IgD-negative memory B cell (primary cell): ENCODE measurements around the gene GALR2. TPM values are rescaled to one million over a fixed set of nuclear protein-coding genes. Genes with fewer than 3 reads are reported as not detected.
"Not testable (repeated sequence)": the region's sequence is repeated elsewhere in the genome, so short reads cannot be mapped to it uniquely, and the experiment has no call there.

Experiments
- H3K27ac Mint-ChIP-seq, 3 donors: one replicate each; pipeline ENCODE4 v1.8.0; 2020 to 2022; ENCODE audit warnings: mild to moderate bottlenecking in 3 of 3, mixed read lengths in 3 of 3, moderate library complexity in 1 of 3
- H3K27me3 Mint-ChIP-seq: one replicate; pipeline ENCODE4 v1.8.0; 2021; ENCODE audit warnings: mixed read lengths
- H3K36me3 Mint-ChIP-seq: one replicate; pipeline ENCODE4 v1.8.0; 2020; ENCODE audit warnings: mild to moderate bottlenecking, mixed read lengths
- H3K4me1 Mint-ChIP-seq, 3 donors: one replicate each; pipeline ENCODE4 v1.8.0; 2020 to 2022; ENCODE audit warnings: mixed read lengths in 3 of 3, mild to moderate bottlenecking in 1 of 3
- H3K4me3 Mint-ChIP-seq, 4 donors: one replicate each; pipeline ENCODE4 v1.8.0; 2020 to 2022; ENCODE audit warnings: mild to moderate bottlenecking in 4 of 4, mixed read lengths in 4 of 4, moderate library complexity in 3 of 4
- H3K9me3 Mint-ChIP-seq, 3 donors: one replicate each; pipeline ENCODE4 v1.8.0; 2020 to 2021; ENCODE audit warnings: mixed read lengths in 3 of 3, mild to moderate bottlenecking in 1 of 3
- polyA plus RNA-seq: library from polyadenylated mRNA; unstranded; fragments of 300-500 nt; fragmentation: Illumina TruSeq; gene quantifications from one replicate; pipeline ENCODE4 v1.2.3, GENCODE V29; 2021

GALR2 gene
- polyA plus RNA-seq, 1 donor from 2014 or later, result 0.21 TPM

GRCh38 chr17:76044475-76045007 is 30.0 kb upstream of the GALR2 start:
- not testable (repeated sequence) for H3K9me3 Mint-ChIP-seq, H3K4me1 Mint-ChIP-seq, H3K4me3 Mint-ChIP-seq

GRCh38 chr17:76046064-76046463 is 28.5 kb upstream of the GALR2 start:
- Mint-ChIP-seq H3K4me3 (no peak overlapping the region), H3K27ac (no peak overlapping the region), H3K9me3 (no peaks in the 10 kb centered on the region), H3K4me1 (peaks cover 5 to 6% (median 6%) of the 10 kb centered on the region in 3 donors), H3K27me3 (no peaks in the 10 kb centered on the region), H3K36me3 (no peaks in the 10 kb centered on the region)

More at GRCh38 chr17:76044475-76045007, 30.0 kb upstream of the GALR2 start:
- H3K27me3 Mint-ChIP-seq, H3K36me3 Mint-ChIP-seq, H3K27ac Mint-ChIP-seq: not testable (repeated sequence)

GRCh38 chr17:76048025-76048605 is 26.5 kb upstream of the GALR2 start:
- H3K36me3 Mint-ChIP-seq, result no peaks in the 10 kb centered on the region
- no peaks in the 10 kb centered on the region for H3K27me3 Mint-ChIP-seq
- H3K4me3 Mint-ChIP-seq, result no peak overlapping the region

GRCh38 chr17:76048711-76049110 is 25.9 kb upstream of the GALR2 start:
- peaks cover 6 to 7% (median 6%) of the 10 kb centered on the region in 3 donors for H3K4me1 Mint-ChIP-seq
- no peaks in the 10 kb centered on the region for H3K27me3 Mint-ChIP-seq
- H3K9me3 Mint-ChIP-seq, result no peaks in the 10 kb centered on the region
- no peak overlapping the region for H3K4me3 Mint-ChIP-seq
- no peaks in the 10 kb centered on the region for H3K36me3 Mint-ChIP-seq
- no peak overlapping the region for H3K27ac Mint-ChIP-seq

More at GRCh38 chr17:76048025-76048605, 26.5 kb upstream of the GALR2 start:
- Mint-ChIP-seq H3K4me1 (peaks cover 6 to 7% (median 6%) of the 10 kb centered on the region in 3 donors), H3K9me3 (no peaks in the 10 kb centered on the region), H3K27ac (peak overlapping the region in 1 of 3 donors; percentile 7)

- Mint-ChIP-seq H3K9me3 (no peaks in the 10 kb centered on the region), H3K4me3 (no peak overlapping the region), H3K36me3 (no peaks in the 10 kb centered on the region), H3K27me3 (no peaks in the 10 kb centered on the region), H3K4me1 (peaks cover 6 to 7% (median 6%) of the 10 kb centered on the region in 3 donors), H3K27ac (no peak overlapping the region)
Measured at GRCh38 chr17:76049239-76049638, 25.3 kb upstream of the GALR2 start.

- Mint-ChIP-seq H3K27ac (peak overlapping the region in 1 of 3 donors; percentile 13), H3K36me3 (no peaks in the 10 kb centered on the region), H3K27me3 (no peaks in the 10 kb centered on the region), H3K4me3 (no peak overlapping the region), H3K4me1 (peaks cover 6 to 7% (median 6%) of the 10 kb centered on the region in 3 donors), H3K9me3 (no peaks in the 10 kb centered on the region)
Measured at GRCh38 chr17:76049836-76050537, 24.6 kb upstream of the GALR2 start.

- Mint-ChIP-seq H3K9me3 (no peaks in the 10 kb centered on the region), H3K27ac (no peak overlapping the region), H3K4me3 (no peak overlapping the region), H3K36me3 (no peaks in the 10 kb centered on the region), H3K27me3 (no peaks in the 10 kb centered on the region), H3K4me1 (peaks cover 6 to 7% (median 6%) of the 10 kb centered on the region in 3 donors)
Measured at GRCh38 chr17:76050538-76051467, 23.8 kb upstream of the GALR2 start.

- Mint-ChIP-seq H3K4me3 (no peak overlapping the region), H3K4me1 (peaks cover 6 to 7% (median 6%) of the 10 kb centered on the region in 3 donors), H3K27me3 (no peaks in the 10 kb centered on the region), H3K36me3 (no peaks in the 10 kb centered on the region), H3K9me3 (no peaks in the 10 kb centered on the region), H3K27ac (no peak overlapping the region)
Measured at GRCh38 chr17:76051561-76051960, 23.0 kb upstream of the GALR2 start.

GRCh38 chr17:76053246-76054111 is 21.1 kb upstream of the GALR2 start:
- Mint-ChIP-seq H3K4me1 (peaks cover 0 to 2% (median 0%) of the 10 kb centered on the region in 3 donors), H3K27me3 (no peaks in the 10 kb centered on the region), H3K27ac (peak overlapping the region in 1 of 3 donors; percentile 10), H3K4me3 (no peak overlapping the region), H3K9me3 (no peaks in the 10 kb centered on the region), H3K36me3 (peaks cover 2% of the 10 kb centered on the region)

- Mint-ChIP-seq H3K27me3 (no peaks in the 10 kb centered on the region), H3K36me3 (peaks cover 3% of the 10 kb centered on the region), H3K27ac (peak overlapping the region in 1 of 3 donors; percentile 10), H3K9me3 (no peaks in the 10 kb centered on the region), H3K4me3 (no peak overlapping the region), H3K4me1 (peaks cover 0 to 2% (median 0%) of the 10 kb centered on the region in 3 donors)
Measured at GRCh38 chr17:76054112-76054476, 20.5 kb upstream of the GALR2 start.

- H3K4me3 Mint-ChIP-seq, result no peak overlapping the region
- no peak overlapping the region for H3K27ac Mint-ChIP-seq
- H3K4me1 Mint-ChIP-seq, result no peaks in the 10 kb centered on the region
- H3K9me3 Mint-ChIP-seq, result no peaks in the 10 kb centered on the region
- H3K27me3 Mint-ChIP-seq, result no peaks in the 10 kb centered on the region
- H3K36me3 Mint-ChIP-seq, result peaks cover 8% of the 10 kb centered on the region
Measured at GRCh38 chr17:76056882-76057281, 17.7 kb upstream of the GALR2 start.

- not testable (repeated sequence) for H3K9me3 Mint-ChIP-seq, H3K27me3 Mint-ChIP-seq, H3K4me3 Mint-ChIP-seq, H3K36me3 Mint-ChIP-seq, H3K4me1 Mint-ChIP-seq, H3K27ac Mint-ChIP-seq
Measured at GRCh38 chr17:76058264-76058663, 16.3 kb upstream of the GALR2 start.

- H3K36me3 Mint-ChIP-seq, result peaks cover 8% of the 10 kb centered on the region
- H3K27me3 Mint-ChIP-seq, result no peaks in the 10 kb centered on the region
- peaks cover 8 to 11% (median 10%) of the 10 kb centered on the region in 3 donors for H3K4me1 Mint-ChIP-seq
- H3K9me3 Mint-ChIP-seq, result no peaks in the 10 kb centered on the region
- H3K4me3 Mint-ChIP-seq, result peak overlapping the region in 3 of 4 donors; percentile 9 to 38 (median 24)
- peak overlapping the region; percentile 68 to 91 (median 91) for H3K27ac Mint-ChIP-seq
Measured at GRCh38 chr17:76063875-76064546, 10.6 kb upstream of the GALR2 start.

- peaks cover 5% of the 10 kb centered on the region for H3K36me3 Mint-ChIP-seq
- peak overlapping the region in 2 of 4 donors; percentile 17 to 42 for H3K4me3 Mint-ChIP-seq
- no peaks in the 10 kb centered on the region for H3K27me3 Mint-ChIP-seq
- no peaks in the 10 kb centered on the region for H3K9me3 Mint-ChIP-seq
- no peak overlapping the region for H3K27ac Mint-ChIP-seq
- H3K4me1 Mint-ChIP-seq, result peaks cover 10 to 17% (median 15%) of the 10 kb centered on the region in 3 donors
Measured at GRCh38 chr17:76065775-76066174, 8.8 kb upstream of the GALR2 start.
